ENCODE measurements around the gene MYRIP.

GRCh38 chr3:40229386-40229785 lies 420.0 kb downstream of the MYRIP start:
- TF ChIP-seq POLR2A (IDR thresholded peaks at IDR 0.05): no peak
- TF ChIP-seq CTCF (IDR thresholded peaks at IDR 0.05): no peak
